CD4-positive, alpha-beta T cell treated with Interleukin-10 for 1 hour (primary cell): ENCODE results near the gene CHEK2.
A peak's percentile ranks its signal among the peaks of the same experiment; 100 is the strongest.
"Not testable (repeated sequence)": the region's sequence is repeated elsewhere in the genome, so short reads cannot be mapped to it uniquely, and the experiment has no call there.

Source experiments
- DNase-seq: peaks from one replicate; pipeline ENCODE4 v3.0.0-alpha.2; 2020

The CHEK2 gene

DNA sequence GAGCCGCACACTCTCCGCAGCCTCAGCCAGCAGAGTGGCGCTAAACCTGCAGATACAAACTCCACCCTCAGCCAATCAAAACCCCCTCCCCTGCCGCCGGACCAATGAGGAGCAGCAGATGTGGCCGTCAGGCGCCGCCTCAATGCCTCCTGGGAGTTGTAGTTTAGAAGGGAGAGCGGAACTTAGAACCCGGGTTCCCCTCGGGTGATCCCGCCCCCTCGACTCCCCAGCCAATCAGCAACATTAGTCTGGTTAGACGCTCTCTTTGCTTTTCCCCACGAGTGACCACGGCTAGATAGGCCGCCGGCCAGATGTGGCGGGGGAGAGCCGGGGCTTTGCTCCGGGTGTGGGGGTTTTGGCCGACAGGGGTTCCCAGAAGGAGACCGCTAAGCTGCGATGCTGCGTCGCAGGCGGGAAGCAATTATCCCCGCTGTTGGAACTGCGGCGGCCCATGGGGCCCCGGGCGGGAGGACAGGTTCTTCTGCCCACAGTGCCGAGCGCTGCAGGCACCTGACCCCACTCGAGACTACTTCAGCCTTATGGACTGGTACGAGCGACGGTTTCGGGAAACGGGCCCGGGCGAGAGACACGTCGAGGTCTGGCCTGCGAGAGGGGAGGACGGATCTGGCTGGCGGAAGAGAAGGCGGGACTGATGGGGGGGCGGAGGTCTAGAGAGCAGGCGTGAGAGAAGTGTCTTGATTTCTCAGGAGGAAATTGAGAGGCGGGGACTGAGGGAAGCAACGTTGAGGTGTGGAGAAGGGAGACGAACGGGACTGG lies at the start of gene CHEK2, which contains the start of gene HSCB:
CHEK2 (minus strand) TSS at position 36 of the 777 bp plus-strand sequence. CDS start 7,099 bp downstream, outside the sequence.
HSCB (plus strand) TSS at position 255 of the 777 bp plus-strand sequence; CDS start at position 312, 57 bp downstream.
- peak; percentile 99 for DNase-seq

- no peak for DNase-seq
Observed at GRCh38 chr22:28791124-28791523, 49.5 kb upstream of the CHEK2 start.

DNA sequence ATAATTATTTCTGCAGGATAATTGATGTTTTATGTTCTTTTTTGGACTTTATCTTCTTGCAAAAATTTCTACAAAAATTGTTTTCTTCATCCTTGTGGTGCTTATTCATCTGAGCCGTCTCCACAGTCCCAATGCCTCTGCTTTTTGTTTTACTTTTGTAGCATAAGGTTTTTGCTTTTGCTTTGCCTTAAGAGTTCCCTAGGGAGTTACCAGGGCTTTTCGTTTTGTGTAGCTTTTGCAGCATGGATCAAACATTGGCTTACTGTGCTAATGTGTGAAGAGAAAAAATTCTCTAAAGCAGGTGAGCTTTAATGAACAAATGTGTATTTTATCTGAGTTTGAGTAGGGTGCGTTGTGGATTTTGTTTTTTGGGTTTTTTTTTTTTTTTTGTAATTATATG lies 47.0 kb upstream of the CHEK2 start:
- DNase-seq = no peak

DNA sequence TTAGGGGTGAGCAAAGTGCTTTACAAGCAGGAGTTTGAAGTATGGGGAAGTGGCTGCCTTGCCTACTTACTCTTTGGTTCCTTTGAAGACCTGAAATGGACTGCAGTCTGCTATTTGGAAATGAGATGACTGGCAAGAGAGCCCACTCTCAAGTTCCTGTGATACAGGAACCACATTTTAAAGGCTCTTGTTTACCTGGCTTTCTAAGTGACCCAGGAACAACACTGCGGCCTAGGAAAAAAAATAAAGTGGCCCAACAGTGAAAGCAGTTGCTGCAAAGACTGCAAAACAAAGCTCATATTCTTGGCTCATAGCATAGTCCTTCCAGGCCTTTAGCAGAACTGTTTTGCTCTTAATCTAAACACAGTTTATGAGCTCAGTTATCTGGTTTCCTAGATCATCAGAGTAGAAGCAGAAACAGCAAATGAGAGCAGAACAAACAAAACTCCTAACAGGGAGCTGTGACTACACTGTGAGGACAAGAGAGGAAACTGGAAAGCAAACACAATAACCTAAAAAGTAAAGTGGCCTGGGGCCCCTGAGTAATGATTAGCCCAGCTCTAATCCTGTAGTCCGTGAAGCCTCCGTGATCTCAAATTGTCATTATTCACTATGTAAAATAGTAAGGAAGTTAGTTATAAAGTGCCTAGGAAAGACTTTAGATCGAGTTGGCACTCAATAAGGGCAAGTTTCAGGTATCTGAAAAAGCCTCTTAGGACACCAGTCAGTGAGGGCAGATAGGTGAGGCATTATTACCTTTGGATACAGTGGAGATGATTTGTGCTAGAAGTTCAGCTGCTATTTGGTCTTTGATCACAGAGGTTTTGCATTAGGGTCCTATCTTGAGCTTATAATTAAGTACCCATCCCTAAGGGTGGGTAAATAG lies 42.4 kb upstream of the CHEK2 start:
- no peak for DNase-seq

- no peak for DNase-seq
Observed at GRCh38 chr22:28780296-28780695, 38.7 kb upstream of the CHEK2 start.

GRCh38 chr22:28779833-28780232 lies 38.2 kb upstream of the CHEK2 start:
- no peak for DNase-seq

GRCh38 chr22:28774378-28774777 lies 32.8 kb upstream of the CHEK2 start:
- no peak for DNase-seq

DNA sequence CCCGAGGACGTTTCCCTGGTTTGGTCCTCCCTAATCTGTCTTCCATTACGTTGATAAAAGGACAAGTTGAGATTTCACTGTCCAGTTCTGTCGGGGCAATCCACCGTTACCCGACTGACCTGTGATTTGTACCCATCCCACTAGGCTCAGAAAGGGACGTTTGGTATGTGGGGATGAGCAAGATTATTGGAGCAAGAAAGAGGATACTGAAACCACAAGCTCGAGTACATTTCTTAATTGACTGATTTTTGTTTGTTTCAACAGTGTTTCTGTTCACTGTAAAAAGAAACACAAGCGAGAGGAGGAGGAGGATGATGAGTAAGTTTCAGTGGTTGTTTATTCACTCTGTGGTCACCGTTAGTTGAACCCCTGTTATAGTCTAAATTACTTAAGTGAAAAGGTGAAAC lies 31.8 kb upstream of the CHEK2 start:
- no peak for DNase-seq

DNA sequence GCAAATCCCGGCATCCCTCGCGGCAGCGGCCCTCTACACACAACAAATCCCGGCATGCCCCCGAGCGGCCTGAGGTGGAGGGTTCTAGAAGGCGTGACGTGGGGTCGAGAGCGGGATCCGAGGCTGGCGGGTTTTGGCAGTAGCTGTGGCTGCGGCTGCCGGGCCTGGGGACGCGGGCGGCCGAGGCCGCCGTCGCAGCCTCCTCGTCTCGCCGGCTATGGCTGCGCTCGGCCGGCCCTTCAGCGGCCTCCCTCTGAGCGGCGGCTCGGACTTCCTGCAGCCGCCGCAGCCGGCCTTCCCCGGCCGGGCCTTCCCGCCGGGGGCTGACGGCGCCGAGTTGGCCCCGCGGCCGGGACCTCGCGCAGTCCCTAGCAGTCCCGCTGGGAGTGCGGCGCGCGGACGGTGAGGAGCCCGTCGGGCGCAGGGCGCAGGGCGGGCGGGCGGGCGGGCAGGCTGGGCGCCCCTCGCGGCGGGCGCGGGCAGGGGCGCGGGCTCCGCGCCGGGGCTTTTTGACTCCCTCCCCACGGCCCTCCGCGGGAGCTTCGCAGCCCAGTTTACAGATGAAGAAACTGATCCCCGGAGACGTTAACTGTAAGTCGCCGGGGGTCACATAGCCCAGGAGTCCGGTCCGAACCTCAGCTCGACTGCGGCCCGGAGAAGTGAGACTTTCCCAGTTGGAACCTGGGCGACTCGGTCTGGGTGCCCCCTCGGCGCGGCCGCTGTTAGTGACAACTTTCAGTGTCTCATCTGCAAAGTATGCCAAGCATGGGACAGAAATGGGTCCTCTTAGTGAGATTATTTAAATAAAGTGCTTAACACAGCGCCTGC lies 31.2 kb upstream of the CHEK2 start, which contains the start of gene CCDC117:
CCDC117 (plus strand) TSS at position 63 of the 828 bp plus-strand sequence; CDS start at position 218, 155 bp downstream.
- peak; percentile 95 for DNase-seq

GRCh38 chr22:28771195-28771791 lies 29.7 kb upstream of the CHEK2 start:
- DNase-seq = no peak

- no peak for DNase-seq
Observed at GRCh38 chr22:28769394-28770085, 27.9 kb upstream of the CHEK2 start.

DNA sequence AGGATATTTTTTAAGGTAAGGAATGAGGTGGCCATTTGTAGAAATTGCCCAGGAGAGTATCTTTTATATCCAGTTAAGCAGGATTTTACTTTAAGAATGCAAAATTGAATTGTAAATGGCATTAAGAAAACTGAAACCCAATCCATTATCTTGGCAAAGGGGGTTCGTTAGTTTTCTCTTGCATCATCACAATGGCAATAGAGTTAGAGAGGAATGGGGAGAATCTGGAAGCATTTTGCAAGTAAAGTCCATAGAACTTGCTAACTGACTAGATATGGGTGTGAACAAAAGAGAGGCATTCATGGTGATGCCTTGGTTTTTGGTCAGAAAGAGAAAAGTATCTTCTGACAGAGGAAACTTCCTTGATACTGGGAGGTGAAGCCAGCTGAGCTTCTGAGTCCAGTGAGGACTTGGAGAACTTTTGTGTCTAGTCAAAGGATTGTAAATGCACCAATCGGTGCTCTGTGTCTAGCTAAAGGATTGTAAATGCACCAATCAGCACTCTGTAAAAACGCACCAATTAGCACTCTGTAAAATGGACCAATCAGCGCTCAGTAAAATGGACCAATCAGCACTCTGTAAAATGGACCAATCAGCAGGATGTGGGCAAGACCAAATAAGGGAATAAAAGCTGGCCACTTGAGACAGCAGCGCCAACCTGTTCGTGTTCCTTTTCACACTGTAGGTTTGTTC lies 27.2 kb upstream of the CHEK2 start:
- peak; percentile 29 for DNase-seq

- no peak for DNase-seq
Observed at GRCh38 chr22:28766628-28767027, 25.0 kb upstream of the CHEK2 start.

- not testable (repeated sequence) for DNase-seq
Observed at GRCh38 chr22:28762000-28762399, 20.4 kb upstream of the CHEK2 start.

DNA sequence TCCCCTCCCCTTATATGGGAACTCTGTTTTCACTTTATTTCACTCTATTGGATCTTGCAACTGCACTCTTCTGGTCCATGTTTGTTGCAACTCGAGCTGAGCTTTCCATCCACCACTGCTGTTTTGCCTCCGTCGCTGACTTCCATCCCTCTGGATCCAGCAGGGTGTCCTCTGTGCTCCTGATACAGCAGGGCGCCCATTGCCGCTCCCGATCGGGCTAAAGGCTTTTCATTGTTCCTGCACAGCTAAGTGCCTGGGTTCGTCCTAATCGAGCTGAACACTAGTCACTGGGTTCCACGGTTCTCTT lies 19.8 kb upstream of the CHEK2 start:
- DNase-seq = no peak

DNA sequence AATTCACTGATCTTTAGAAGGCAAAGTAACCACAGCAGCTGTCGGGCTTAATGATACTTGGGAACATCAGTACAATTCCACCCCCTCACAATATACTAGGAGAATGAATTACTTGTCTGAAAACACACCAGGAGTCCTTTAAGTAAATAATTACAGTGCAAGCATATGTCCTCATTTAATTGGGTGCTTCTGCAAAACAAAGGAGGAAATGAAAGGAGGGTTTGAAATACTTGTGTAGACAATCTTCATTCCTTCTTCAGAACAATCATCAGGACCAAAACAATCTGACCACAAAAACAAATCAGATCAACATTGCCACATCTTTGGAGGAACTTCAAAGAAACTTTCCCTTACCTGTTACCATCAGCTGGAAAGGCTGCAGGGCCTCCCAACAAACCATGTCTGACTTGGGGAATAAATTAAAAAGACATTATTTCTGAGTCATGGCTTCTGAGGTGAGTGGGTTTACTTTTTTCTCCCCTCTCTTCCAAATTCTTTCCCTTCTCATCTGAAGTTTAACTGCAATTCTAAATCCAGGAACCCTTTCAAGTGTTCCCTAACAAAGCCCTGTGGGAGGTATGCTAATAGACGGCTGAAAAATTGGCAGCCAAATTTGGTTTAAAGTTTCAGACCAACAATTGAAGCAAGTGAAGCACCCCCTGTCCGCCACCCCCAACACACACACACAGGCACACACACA lies 18.4 kb upstream of the CHEK2 start:
- DNase-seq = no peak

- DNase-seq = not testable (repeated sequence)
Observed at GRCh38 chr22:28754512-28754911, 12.9 kb upstream of the CHEK2 start.

DNA sequence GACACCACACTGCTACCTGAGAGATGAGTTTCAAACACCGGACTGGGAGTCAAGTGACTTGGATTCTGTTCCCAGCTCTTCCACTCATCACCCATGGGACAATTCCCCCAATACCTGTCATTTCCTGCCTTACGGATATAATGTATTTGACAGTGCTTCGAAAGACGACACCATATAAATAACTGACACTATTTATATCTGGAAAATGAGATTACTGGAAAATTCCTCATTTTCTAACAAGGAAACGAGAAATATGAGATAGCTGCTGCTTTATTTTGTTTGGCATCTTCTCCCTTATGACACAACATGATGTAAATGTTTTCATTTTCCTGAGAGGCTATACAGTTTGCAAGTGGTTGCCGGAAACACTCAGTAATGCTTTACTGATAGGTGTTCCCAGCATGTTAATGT lies 8.9 kb upstream of the CHEK2 start:
- no peak for DNase-seq

DNA sequence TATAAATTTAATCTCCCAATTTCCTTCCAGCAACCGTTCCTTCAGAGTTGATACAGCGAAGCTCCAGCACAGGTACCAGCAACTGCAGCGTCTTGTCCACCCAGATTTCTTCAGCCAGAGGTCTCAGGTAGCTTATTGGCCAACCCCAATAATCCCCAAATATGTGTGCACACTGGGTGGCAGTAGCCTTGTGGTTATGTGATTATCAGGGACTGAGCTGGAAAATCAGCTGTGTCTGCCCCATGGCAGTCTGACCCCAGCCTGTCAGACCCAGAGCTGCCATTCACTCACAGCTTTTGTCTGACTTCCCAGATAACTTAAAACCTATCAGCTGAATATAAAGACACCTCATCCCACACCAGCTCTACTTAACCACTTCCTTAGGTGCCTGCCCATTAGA lies 2.2 kb upstream of the CHEK2 start:
- no peak for DNase-seq

DNA sequence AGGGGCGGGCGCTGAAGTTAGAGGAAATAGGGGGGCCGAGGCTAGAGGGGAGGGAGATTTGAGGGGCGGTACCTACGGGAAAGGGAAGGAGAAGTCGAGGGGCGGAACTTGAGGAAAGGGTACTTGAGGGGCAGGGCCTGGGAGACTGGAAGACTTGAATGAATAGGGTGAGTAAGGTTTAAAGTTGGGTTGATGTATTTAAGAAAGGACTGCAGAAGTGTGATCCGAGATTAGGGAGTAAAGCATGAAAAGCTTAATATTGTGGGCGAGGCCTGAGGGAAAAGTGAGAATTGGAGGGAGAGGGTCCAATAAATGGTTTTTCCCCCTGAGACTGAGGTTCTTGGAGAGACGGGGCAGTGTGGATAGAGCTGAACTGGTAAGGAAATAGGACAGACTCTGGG lies 942 bp upstream of the CHEK2 start:
- DNase-seq = no peak
